Effector CD4-positive, alpha-beta T cell (primary cell): ENCODE measurements around the gene NAP1L4.

Experiments
- DNase-seq: peaks from one replicate; pipeline ENCODE4 v3.0.0-alpha.2; 2020

NAP1L4 gene

DNA sequence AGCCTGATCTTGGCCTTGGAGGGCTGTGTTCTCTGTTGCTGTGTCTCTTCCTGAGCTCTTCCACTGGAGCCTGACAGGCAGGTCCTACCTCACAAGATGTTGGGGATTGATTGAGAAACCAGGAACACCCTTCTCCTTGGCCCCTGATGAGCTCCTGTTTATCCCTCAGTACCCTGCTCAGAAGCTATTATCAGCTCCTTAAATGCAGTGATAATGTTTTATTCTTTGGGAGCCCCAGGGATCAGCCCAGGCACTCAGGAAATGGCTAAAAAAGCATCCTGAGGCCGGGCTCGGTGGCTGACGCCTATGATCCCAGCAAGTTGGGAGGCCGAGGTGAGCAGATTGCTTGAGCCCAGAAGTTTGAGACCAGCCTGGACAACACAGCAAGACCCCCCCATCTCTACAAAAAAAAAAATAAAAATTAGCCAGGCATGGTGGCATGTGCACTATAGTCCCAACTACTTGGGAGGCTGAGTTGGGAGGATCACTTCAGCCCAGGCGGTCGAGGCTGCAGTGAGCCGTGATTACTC lies 58.0 kb downstream of the NAP1L4 start:
- no peak for DNase-seq

- peak; percentile 24 for DNase-seq
Measured at GRCh38 chr11:2933375-2934020, 58.6 kb downstream of the NAP1L4 start.

DNA sequence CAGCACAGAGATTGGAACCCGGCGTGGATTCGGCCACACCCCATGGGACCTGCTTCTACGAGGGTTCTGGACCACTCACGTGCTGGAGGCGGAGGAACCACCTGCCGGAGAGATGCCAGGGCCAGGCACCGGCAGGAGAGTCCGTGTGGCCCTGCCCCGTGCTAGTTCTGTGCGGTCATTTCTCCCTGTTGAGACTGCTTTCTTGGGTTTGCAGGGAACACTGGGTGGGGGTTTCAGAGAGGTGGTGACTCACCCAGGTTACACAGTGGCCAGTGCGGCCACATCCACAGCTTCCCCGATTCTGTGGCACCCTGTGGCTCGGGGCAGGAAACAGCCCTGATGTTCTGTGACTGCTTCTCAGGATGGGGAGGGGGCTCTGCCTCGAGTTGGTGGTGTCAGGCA lies 59.3 kb downstream of the NAP1L4 start:
- no peak for DNase-seq

- no peak for DNase-seq
Measured at GRCh38 chr11:2931771-2932738, 60.1 kb downstream of the NAP1L4 start.

- no peak for DNase-seq
Measured at GRCh38 chr11:2931420-2931746, 60.7 kb downstream of the NAP1L4 start.

GRCh38 chr11:2930704-2931419 lies 61.3 kb downstream of the NAP1L4 start:
- DNase-seq: no peak

DNA sequence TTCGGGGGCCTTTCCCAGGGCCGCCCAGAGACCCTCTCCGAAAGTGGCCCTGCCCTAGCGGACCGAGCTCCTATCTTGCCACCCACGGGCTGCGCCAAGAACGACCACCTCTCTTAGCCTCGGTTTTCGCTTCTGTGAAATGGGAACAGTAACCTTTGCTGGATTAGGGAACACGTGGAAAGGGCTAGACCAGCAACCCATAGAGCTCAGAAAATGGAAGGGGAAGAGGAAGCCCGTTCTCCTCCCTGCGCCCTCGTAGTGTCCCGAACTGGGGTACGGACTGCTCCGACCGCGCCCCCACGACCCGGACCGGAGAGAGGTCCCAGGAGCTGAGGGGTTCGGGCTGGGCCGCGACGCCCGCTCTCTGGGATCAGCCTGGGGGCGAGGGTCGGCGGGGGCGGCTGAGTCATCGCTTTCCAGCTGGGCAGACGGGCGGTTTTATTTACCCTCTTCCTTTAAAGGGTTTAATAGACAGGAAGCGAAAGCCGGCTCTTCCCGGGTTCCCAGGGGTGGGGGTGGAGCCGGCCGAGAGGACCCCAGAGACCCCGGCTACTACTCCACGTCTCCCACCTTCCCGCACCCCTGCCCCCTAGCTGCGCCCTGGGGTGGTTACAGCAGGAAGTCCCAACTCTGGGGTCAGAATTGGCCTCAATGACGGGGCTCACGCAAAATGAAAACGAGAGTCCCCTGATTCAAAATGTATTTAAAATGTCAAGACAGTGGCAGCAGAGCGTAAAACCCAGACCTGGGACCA lies 62.0 kb downstream of the NAP1L4 start:
- DNase-seq: no peak

DNA sequence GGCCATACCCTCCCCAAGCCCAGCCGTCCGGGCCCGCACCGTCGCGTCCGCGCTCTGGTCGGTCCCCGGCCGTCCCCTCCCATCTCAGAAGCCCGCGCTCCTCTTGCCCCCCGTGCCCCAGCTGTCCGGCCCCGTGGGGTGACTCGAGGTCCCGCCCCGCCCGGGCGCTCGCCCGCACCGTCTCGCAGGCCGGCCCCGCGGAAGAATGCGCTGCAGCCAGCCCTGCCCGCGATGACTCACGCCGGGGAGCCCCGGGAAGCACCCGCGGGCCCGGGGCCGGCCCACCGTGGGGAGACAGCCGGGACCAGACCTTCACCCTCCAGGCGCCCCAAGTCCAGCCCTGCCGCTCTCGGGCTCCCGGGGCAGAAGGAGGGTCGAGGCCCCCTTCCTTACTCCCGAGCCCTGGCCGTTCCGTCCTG lies 62.6 kb downstream of the NAP1L4 start:
- peak; percentile 25 for DNase-seq

- DNase-seq: peak; percentile 43
Measured at GRCh38 chr11:2928605-2929530, 63.3 kb downstream of the NAP1L4 start, which contains the start of gene PHLDA2. TSS of gene PHLDA2 (minus strand) at chr11:2929420. CDS start at chr11:2929364, 56 bp downstream.

DNA sequence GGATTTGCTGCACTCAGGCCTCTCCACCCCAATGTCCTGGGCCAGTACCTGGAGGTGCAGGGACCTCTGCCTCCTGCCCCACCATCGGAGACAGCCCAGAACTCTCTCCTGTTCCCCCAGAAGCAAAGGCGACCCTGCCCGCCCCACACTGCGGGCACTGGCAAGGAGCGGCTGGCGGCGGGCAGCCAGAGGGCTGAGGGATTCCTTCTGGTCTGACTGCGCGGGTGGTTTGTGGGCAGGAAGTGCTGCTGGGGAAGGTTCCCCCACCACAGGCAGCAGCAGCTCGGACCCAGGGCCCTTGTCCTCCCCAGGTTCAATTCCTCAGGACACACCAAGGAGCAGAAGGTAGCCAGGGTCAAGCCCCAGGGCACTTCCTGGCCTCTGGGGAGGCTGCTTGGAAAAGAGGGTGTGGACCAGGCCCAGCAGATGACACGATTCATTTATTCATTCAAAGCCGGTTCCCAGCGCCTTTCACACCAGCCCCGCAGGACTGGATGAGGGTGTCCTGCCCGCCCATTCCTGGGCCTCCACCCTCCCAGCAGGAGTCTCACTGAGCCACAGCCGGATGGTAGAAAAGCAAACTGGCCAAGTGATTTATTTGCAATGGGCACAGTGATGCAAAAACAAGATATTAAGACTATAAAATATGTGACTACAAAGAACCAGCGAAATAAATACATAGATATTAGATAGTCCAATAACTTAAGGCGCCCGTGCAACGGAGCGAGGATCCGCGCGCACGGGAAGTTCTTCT lies 64.1 kb downstream of the NAP1L4 start:
- DNase-seq: no peak

DNA sequence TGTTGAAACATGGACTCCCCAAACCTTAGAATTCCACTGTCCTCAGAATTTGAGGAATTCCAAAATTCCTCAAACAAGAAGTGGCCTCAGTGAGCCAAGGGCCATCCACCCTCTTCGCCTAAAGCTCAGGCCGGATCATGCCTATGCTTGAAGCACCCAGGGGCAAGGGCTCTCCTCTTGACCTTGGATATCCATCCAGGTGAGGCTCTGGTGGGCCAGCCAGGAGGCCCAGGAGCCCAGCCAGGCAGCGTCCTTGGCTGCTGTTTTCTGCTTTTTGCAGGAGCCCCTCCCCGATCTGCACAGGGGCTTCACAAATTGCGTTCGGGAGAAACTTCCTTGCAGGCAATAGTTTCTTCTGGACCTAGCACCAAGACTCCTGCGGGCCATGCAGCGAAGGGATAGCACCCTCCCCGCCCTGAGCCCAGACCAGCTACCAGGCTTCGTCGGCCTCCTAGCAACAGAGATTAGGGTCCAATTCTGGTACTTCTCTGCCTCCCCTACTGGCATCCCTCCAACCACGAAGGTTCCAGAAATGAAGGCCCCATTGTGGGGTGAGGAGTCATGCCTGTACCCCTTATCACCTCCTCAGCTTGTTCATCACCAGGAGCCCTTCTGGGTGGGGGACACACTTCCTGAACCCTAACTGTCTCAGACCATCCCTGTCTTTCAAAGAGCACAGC lies 64.9 kb downstream of the NAP1L4 start:
- no peak for DNase-seq

GRCh38 chr11:2926611-2927051 lies 65.5 kb downstream of the NAP1L4 start:
- no peak for DNase-seq

DNA sequence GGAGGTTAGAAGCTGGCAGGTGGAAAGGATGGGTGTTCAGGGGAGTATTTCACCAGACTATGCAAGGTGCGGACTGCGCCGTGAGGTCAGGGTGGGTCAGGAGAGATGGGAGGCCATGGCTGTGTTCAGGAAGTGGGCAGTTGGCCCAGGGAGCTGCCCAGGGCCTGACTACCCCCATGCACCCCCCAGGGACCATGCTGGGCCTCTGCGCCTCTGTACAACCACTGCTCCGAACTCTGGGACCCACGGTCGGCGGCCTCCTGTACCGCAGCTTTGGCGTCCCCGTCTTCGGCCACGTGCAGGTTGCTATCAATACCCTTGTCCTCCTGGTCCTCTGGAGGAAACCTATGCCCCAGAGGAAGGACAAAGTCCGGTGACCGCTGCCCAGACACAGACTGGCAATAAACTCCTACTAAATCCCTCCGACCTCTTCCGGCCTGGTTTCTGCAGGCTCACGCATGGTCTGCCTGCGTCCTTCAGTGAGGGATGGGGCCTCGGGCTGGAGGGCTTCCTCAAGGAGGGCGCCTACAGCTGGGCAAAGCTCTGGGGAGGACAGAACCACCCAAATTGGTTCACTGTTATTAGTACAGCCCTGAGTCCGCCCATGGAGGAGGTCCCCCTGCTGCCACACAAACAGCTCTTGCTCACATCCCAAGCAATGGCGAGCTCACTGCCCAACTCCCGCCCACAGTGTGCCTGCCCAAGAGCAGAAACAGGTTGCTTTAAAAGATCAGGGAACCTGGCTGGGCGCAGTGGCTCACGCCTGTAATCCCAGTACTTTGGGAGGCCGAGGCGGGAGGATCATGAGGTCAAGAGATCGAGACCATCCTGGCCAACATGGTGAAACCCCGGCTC lies 67.1 kb downstream of the NAP1L4 start:
- no peak for DNase-seq

DNA sequence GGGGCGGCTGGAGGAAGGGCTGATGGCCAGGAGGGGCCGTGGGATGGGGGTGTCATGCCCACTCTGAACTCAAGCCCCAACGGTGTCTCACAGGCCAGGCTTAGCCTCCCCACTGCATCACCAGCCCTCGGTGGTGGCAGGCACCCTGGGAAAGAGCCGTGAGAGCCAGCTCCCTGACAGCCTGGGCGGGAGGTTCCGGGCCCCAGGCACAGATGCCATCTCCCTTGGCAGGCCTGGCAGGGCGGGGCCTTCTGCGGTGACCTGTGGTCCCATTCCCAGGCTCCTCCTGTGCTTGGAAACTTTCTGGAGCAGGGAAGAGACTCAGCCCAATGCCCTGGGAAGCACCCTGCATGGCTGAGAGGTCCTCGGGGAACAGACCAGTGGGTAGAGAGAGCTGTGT lies 67.7 kb downstream of the NAP1L4 start:
- no peak for DNase-seq

DNA sequence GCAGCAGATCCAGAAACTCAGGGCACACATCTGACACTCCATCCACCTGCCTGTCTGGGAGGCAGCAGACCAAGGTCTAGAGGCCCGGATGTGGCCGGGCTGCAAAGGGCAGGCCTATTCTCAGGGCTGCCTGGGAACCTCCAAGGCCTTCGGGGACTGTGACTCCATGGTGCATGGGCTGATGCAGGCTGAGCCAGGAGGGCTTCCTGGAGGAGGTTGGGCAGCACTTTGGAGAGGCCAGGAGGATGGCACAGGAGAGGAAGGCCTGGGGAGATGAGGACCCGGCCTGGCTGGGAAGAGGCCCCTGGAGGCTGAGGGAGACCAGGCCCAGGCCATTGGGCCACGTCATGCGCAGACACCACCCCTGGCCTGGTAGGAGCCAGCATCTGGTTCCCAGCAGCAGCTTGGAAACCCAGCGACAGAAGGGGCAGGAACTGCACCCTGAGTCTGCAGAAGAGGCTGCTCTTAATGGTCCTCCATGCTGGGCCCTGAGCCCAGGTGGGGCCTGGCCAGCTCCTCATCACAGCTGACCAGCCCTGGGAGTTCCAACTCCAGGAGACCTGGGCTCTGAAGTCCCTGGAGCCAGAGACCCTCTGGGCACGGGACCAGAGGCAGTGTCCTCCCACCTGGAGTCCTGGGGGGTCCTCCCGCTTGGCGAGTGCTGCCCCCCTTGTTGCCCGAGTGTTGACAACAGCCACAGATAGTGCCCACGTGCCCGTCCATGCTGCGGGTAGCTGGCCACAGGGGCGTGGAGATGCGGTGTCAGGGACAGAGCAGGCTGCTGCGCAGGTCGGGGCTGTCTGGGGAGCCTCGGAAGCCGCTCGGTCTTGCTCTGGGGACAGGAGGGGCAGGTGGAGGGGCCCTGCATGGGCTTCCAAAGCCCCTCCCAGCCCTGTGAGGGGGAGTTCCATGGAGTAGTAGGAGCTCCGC lies 68.4 kb downstream of the NAP1L4 start:
- no peak for DNase-seq

- DNase-seq: no peak
Measured at GRCh38 chr11:2922655-2923054, 69.5 kb downstream of the NAP1L4 start.

- DNase-seq: no peak
Measured at GRCh38 chr11:2921742-2922493, 70.2 kb downstream of the NAP1L4 start.
